ENCODE measurements around the gene HECW1.

HECW1 gene

DNA sequence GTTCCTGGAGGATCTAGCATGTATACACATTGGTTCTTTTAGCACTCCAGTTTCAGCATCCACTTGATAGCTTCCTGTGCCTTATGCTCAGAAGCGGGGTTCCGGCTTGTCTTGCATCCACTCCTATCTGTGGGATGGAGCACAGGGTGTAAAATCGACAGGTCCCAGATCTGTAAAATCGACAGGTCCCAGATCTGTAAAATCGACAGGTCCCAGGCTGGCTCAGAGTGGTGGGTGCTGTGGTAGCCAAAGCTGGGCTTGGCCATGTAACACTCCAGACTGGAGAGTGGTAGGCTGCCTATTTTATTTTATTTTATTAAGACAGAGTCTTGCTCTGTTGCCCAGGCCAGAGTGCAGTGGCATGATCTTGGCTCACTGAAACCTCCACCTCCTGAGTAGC lies 30.3 kb downstream of the HECW1 start:
- DNase-seq (ENCODE audit: low read depth in 1 of 2, low spot score in 1 of 2): no peak

DNA sequence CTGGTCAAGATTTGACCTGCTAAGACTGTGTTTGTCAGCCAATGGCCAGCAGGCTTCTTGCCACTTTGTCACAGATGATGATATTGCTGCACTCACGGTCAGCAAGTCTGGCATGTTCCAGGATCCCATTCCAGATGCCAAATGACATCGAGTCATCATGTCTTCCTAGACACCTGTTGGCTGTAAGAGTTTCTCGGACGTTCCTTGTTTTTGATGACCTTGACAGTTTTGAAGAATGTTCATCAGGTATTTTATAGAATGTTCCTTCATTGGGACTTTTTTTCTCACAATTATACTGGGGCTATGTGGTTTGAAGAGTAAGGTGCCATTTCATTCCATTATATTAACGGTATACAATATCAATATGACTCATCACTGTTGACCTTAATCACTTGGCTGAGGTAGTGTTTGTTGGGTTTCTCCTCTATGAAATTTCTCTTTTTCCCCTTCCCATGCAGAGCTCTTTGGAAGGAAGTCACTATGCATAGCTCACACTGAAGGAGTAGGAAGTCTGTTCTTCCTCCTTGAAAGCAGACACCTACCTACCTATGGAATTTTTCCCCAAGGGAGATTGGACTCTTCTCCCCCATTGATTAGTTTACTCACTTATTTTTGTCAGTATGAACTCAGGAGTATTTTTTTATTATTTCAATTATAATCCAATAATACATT lies 31.6 kb downstream of the HECW1 start:
- no peak for DNase-seq (ENCODE audit: low read depth in 1 of 2, low spot score in 1 of 2)

DNA sequence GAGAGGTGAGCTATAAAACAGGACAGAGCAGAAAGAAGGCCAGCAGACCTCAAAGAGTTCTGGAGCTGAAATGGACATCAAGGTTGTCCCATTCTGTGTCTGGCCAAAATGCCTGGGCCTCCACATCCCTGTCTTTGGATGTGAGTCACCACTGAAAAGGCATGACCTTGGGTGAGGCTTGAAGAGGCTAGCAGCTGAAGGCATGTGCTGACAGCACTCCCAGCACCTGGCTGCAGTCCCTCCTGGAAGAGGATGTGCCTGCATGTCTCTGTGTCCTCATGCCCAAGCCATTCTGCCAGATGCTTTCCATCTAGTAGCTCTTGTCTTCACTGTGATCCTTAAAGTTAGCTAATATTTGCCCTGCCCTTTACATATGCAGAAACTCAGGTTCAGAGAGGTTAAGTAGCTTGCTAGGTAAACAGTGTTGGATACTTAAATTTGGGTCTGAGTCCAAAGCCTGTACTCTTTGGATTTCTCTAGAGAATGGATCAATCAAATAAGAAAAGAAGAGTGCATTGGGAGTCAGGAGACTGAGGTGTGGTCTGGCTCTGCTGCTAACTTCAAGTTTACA lies 35.8 kb downstream of the HECW1 start:
- DNase-seq (ENCODE audit: low read depth in 1 of 2, low spot score in 1 of 2): no peak

DNA sequence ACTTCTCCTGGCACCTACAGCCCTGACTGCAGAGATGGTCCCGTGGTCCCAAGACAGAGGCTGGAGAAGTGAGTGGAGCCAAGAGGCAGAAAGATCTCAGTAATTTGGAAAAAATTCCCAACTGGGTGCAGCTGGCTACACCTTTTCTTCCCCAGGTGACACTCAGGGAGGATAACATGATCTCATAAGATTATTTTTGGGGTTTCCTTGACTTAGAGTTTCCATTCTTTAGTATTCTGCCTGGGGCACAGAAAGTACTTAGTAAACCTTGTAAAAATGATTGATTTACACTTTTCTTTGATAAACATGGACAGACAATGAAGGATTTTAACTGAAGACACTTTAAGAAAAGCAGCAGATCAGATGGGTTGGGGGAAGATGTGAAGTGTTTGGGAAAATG lies 38.6 kb downstream of the HECW1 start:
- no peak for DNase-seq (ENCODE audit: low read depth in 1 of 2, low spot score in 1 of 2)

DNA sequence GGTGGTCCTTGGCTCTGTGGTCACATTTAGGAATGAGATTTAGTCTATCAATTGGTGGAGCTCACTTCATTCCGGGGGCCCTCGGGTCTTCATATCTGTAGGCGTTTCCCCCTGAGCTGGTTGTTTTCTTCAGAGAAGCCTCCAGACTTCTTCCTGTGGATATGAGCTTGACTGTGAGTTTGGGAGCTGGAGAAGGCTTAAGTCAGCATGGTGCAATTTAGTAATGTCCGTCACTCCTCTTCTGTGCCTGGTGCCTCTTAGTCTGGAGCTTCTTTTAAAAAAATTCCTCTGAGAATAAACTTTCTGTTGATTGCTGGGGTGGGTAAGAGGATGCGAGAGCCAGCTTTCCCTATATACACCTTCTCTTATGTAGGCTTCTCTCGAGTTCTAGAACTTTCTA lies 40.2 kb downstream of the HECW1 start:
- DNase-seq (ENCODE audit: low read depth in 1 of 2, low spot score in 1 of 2): no peak

DNA sequence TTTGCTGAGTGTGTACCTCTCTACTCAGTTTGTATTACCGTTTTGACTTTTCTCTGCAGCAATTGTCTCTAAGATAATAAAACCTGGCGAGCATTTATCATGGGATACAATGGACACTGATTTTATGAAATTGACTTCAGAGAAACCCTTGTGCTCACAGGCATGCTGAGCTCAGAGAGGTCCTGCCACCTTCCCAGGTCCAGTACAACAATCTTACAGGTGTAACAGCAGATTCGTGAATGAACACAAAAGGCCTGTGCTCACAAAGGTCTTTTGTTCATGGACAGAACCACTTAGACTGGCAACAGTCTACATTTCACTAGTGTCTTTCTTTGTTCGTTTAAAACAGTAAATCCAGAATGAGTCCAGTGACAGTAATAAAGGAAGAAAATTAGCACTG lies 43.2 kb downstream of the HECW1 start:
- no peak for DNase-seq (ENCODE audit: low read depth in 1 of 2, low spot score in 1 of 2)

DNA sequence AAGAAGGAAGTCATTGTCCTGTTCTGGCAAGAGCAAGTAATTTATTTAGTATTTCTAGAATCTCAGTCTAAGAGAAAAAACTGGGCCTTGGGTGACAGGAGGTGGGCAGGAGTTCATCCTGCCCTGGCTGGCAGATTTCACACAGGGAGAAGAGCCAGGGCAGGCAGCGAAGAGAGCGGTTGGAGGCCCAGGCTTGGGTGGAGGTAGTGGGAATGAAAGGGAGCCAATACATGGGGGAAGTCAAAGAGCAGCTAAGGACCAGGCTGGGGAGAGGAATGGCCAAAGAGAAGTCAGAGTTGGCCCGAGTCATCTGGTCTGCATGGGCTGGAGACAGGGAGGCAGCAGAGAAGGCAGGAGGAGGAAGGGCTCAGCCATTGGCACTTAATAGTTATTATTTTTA lies 51.4 kb downstream of the HECW1 start:
- no peak for DNase-seq (ENCODE audit: low read depth in 1 of 2, low spot score in 1 of 2)

DNA sequence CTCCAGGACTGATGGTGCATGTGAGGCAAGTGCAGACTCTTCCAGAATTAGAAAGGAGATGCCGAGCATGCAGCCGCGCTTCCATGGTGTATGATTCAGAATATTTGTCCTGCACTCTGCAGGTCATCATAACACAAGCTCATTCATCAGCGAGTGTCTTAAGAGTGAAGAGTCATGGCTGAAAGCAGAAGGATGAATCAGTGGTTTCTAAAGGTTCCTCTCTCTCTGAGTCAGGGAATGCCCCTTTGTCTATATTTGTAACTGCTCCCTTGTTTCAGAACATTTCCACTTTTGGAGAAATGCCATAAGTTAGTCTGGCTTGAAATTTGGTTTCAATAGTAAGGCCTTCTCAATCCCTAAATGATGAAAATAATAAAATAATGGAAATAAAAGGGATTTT lies 52.3 kb downstream of the HECW1 start:
- DNase-seq (ENCODE audit: low read depth in 1 of 2, low spot score in 1 of 2): no peak

DNA sequence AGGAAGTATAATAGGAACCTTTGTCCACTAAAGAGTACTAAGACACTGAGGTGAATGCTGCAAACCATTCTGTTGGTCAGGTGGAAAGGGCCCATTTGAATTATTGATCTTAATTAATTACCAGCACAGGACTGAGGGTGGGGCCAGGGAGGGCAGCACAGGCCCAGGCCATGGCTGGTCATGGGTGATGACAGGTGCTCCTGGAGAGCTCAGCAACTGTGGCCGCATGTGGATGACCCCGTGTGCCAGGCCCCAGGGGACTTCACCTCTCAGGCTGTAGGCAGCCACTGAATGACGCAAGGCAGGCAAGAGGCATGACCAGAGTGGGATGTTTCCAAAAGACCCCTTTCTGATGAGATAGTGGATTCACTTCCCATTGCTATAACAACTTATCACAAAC lies 54.2 kb downstream of the HECW1 start:
- DNase-seq (ENCODE audit: low read depth in 1 of 2, low spot score in 1 of 2): no peak

DNA sequence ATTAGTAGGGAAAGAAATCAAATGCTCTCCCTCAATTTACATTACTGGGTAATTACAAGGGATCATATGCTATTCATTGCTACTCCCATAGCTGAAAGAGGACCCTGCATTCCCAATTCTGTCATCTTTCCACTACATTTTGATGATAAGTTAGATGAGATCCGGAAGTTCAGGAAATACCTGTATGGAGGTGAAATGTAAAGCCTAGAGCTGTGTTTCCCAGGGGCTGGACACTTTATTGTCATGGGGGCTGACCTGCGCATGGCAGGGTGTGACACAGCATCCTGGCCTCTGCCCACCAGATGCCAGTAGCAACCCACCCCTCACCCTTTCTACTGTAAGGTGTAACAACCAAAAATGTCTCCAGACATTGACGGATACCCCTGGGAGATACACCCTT lies 56.6 kb downstream of the HECW1 start:
- DNase-seq (ENCODE audit: low read depth in 1 of 2, low spot score in 1 of 2): no peak

DNA sequence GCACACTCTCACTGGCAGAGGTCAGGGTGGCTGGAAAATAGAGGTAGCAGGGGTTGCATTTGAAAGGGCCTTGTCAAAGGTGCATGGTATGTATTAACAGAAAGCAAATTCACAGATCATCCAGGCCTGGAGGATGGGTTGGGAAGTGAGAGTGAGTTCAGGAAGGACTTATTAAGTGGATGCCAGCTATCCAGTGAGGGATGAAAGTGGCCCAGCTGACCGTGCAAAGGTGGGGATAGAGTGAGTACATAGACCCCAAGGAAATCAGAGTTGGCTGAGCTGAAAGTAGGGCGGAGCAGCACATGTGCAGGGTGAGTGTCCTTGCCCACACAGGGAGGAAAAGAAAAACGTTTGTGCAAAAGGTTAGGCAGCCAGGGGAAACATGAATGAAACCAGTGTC lies 58.1 kb downstream of the HECW1 start:
- DNase-seq (ENCODE audit: low read depth in 1 of 2, low spot score in 1 of 2): no peak

DNA sequence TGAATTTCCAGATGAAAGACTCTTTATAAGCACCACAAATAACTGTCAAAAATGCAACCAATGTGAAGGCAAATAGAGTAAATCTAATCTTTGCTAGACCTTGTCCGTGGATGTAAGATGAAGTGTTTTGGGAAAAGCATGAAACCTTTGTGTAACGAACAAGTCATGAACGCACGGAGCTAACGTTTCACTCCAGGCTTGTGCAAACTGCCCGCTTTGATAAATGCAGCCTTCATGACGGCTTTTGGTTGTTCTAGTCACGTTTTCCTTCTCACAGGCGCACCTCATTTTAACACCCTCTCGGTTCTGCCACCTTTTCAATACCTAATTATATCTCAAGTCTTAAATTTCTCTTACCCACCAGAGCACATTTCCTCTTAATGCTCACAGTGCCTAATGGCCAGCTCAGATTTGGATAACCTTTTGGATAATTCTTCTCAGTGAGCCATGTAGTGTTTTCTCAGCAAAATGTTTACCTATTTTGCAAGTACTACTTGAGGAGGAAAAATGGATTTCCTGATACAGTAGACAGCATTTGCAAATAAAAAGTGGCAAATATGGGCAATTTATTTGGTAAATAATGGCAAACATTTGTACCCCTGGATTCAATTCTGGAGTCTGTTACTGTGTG lies 63.2 kb downstream of the HECW1 start:
- no peak for DNase-seq (ENCODE audit: low read depth in 1 of 2, low spot score in 1 of 2)

DNA sequence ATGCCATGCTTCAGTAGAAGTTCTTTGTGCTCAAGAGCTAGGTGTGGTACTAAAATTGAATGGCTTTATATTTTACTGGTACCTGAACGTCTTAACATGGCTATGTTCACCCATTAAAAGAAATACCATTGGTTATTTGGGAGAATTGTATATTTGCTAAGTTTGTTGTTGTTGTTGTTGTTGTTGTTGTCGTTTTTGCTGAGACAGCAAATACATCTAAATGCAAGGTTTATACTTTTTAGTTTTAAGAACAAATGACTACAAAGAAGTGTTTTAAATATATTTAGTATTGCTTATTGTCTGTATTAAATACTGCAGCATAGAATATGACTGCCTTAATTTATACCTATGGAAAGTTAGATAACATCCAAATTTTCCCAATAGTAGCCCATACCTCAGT lies 66.9 kb downstream of the HECW1 start:
- no peak for DNase-seq (ENCODE audit: low read depth in 1 of 2, low spot score in 1 of 2)

DNA sequence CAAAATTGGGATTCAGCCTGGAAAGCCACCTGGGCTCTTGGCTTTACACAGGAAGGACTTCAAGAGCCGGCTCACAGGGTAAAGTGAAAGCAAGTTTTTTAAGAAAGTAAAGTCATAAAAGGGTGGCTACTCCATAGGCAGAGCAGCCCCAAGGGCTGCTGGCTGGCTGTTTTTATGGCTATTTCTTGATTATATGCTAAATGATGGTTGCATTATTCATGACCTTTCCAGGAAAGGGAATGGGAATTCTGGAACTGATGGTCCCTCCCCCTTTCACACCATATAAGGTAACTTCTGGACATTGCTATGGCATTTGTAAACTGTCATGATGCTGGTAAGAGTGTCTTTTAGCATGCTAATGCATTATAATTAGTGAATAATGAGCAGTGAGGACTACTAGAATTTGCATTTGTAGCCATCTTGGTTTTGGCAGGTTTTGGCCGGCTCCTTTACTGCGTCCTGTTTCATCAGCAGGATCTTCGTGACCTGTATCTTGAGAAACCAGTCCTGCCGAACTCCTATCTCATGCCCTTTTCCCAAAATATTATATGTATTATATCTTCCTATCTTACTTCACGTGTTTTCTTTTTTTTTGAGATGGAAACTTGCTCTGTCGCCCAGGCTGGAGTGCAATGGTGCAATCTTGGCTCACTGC lies 80.5 kb downstream of the HECW1 start:
- no peak for DNase-seq (ENCODE audit: low read depth in 1 of 2, low spot score in 1 of 2)

DNA sequence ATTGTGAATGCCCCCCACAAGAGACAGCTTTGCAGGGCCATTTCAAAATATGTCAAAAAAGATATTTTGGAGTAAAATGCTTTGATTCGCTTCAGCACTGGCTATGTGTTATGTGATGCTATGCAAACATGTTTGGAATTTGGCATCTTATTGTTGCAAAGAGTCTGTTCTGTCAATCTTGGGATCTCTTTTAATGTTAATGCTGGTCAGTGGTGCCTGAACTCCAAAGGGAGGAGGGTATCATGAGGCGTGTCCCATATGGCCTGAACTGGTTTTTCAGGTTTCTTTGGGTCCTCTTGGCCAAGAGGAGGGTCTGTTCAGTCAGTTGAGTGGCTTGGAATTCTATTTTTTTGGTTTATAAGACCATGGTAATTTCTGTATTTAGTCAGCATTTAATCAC lies 81.4 kb downstream of the HECW1 start:
- no peak for DNase-seq (ENCODE audit: low read depth in 1 of 2, low spot score in 1 of 2)

DNA sequence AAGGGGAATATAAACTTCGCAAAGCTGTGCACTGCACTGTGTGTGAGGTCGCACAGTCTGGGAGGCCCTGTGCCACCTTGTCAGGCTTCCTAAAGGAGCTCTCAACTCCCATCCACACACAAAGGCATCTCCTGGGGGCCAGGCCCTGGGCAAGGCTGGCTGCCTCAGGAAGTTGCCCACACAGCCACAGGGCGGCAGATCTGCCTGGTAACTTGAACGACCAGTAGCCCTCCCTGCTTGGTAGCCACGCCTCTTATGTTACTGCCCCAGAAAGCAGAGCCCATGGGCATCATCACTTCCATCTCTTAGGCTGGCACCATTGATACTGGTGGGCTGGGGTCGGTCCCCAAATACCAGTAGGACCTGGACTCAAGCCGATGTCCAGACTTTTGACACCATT lies 82.8 kb downstream of the HECW1 start:
- DNase-seq (ENCODE audit: low read depth in 1 of 2, low spot score in 1 of 2): no peak

DNA sequence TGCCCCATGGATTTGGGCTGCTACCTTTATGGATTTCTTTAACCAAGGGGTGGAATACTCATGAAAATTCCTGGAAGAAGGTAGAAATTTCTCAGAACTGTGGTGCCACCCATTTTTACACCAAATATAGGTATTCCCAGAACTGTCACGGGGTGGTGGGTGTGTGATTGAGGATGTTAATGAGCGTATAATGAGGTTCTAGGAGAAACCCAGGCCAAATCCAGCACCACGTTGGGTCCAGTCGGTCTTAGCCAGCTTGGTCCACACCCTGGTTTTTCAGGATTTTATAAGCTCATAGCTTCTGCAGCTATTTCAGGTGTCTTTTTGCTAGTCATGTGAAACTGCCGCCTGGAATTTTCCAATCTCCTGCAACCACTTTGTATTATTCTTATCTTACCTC lies 83.3 kb downstream of the HECW1 start:
- no peak for DNase-seq (ENCODE audit: low read depth in 1 of 2, low spot score in 1 of 2)

DNA sequence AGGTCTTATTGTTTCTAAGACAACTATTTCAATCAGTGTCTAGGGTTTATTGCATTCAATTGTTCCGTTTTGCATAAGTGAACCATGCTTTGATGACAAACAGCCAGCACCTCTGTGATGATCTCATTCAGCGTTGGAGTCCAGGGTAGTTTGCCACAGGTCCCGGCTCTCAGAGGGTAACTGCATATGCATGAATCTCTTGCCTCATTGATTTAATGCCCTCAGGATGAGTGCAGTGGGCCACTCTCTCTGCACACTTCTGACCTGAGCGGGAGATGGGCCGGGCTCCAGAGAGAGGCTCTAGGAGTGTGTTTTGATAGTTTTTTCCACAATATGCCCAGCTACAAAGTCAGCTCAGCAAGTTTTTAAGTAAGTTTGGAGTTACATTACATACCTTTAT lies 83.9 kb downstream of the HECW1 start:
- DNase-seq (ENCODE audit: low read depth in 1 of 2, low spot score in 1 of 2): no peak

DNA sequence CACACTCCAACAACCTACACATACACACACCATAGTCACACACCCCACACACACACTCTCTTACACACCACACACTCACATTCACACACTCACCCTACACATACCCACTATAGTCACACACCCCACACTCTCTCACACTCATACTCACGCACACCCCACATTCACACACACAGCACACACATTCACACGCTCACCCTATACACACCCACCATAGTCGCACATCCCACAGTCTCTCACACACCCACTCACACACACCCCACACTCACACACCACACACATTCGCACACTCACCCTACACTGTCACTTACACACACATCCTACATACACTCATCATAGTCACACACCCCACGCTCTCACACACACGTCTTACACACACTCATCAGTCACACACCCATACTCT lies 85.6 kb downstream of the HECW1 start:
- no peak for DNase-seq (ENCODE audit: low read depth in 1 of 2, low spot score in 1 of 2)

DNA sequence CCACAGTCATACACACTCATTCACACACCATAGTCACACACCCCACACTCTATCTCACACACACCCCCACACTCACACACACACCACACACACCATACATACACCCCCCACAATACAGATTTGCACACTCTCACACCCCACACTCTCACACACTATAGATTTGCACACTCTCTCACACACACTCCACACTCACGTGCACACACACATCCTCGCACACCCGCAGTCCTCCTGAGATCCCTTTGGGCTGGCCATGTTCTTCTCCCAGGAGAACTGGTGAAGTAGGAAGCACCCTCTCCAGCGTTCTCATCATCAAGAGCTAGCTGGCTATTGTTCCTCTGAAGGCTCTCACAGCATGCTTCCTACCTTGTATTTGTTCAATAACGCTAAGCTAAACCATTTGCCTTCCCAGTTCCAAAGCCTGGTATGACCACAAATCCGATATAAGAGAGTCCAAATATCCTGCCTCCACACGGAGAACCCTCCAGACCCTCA lies 86.2 kb downstream of the HECW1 start:
- no peak for DNase-seq (ENCODE audit: low read depth in 1 of 2, low spot score in 1 of 2)

DNA sequence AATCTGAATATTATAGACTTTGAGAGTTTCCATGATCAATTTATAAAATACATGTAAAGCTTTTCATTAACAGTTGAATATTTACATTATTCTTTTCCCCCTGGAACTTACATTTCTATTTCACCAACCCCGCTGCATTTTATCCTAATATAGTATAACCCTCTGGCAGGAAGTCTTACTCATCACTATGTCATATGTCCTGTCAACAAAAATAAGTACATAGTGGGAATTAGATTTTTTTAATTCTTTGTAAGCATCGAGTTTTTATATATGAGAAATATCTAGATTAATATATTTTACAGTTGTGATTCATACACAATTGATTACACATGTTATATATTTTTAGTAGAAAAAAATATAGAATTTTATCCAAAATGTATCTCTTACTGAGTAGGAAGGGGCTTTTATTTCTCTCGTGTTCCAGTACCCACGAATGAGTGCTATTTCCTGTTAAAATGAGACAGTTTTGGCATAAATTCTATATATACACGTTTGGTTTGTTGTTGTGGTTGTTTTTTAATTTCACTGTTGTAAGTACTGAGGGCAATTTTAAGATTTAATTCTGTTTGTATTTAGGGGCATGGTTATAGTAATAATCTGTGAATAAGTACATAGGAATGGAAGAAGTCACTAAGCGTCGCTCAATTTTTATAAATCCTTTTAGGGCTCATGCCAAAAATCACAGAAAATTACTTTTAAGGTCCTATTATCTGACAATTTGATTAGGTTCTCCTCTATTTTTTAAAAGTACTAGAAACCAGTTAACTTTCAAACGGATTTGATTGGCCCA lies 87.1 kb downstream of the HECW1 start:
- DNase-seq (ENCODE audit: low read depth in 1 of 2, low spot score in 1 of 2): no peak

DNA sequence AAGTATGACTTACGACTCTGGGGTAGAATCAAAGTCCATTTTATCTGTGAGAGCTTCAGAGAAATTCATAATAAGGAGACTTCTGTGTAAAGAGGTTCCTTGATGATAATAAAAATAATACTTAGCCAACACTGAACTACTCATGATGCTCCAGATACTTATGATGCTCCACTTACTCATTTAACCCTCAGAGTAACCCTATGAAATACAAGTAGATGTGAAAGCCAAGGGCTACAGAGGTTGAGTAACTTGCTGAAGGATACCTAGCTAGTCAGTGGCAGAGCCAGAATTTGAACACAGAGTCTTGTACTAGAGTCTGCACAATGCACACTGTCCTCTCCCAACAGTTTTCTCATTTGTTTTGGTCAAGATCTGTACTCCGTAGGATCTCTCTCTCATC lies 89.5 kb downstream of the HECW1 start:
- no peak for DNase-seq (ENCODE audit: low read depth in 1 of 2, low spot score in 1 of 2)

Data from stimulated activated CD4-positive, alpha-beta T cell treated with anti-CD3 and anti-CD28 coated beads, Interleukin-15, amount 100 ng/mL, for 1 hour (primary cell).